Umbilical cord (tissue), 2 donors: ENCODE measurements around the gene RXRB. TPM values are rescaled to one million over a fixed set of nuclear protein-coding genes. Genes with fewer than 3 reads are reported as not detected.
A peak's percentile ranks its signal among the peaks of the same experiment; 100 is the strongest.
"Not testable (repeated sequence)": the region's sequence is repeated elsewhere in the genome, so short reads cannot be mapped to it uniquely, and the experiment has no call there.

Source experiments
- DNase-seq: peaks from one replicate; pipeline ENCODE4 v3.0.0-alpha.2; 2015; ENCODE audit warnings: low spot score
- total RNA-seq: library from RNA; depleted of rRNA; stranded (reverse); fragments of >200 nt; gene quantifications from one replicate; pipeline ENCODE4 v1.2.3, GENCODE V29; 2014; ENCODE audit warnings: low replicate concordance; ENCODE audit not compliant: insufficient read depth

The RXRB gene
- total RNA-seq, 1 donor from 2014 or later = 19.0 TPM

GRCh38 chr6:33163540-33163939 lies 36.9 kb downstream of the RXRB start:
- no peak for DNase-seq

- peak; percentile 68 for DNase-seq
Observed at GRCh38 chr6:33161354-33162331, 38.8 kb downstream of the RXRB start.

GRCh38 chr6:33160728-33161344 lies 39.6 kb downstream of the RXRB start:
- DNase-seq = peak; percentile 76

GRCh38 chr6:33160096-33160495 lies 40.4 kb downstream of the RXRB start:
- DNase-seq = no peak

GRCh38 chr6:33156964-33157363 lies 43.5 kb downstream of the RXRB start:
- no peak for DNase-seq

- DNase-seq = no peak
Observed at GRCh38 chr6:33156561-33156960, 43.9 kb downstream of the RXRB start.

GRCh38 chr6:33154349-33154748 lies 46.1 kb downstream of the RXRB start:
- DNase-seq = no peak

GRCh38 chr6:33151050-33151449 lies 49.4 kb downstream of the RXRB start:
- DNase-seq = no peak

- DNase-seq = not testable (repeated sequence)
Observed at GRCh38 chr6:33150560-33150959, 49.9 kb downstream of the RXRB start.

- peak; percentile 60 for DNase-seq
Observed at GRCh38 chr6:33147807-33148666, 52.4 kb downstream of the RXRB start.

GRCh38 chr6:33144373-33144772 lies 56.1 kb downstream of the RXRB start:
- DNase-seq = peak; percentile 10

Other genes starting within 250 kb of the RXRB start
- gene HLA-DMA, start 247.6 kb downstream of the RXRB start, total RNA-seq = 5.8 TPM
- gene BRD2, start 232.1 kb downstream of the RXRB start, total RNA-seq = 73.7 TPM
- gene HLA-DOA, start 191.1 kb downstream of the RXRB start, total RNA-seq = 0.72 TPM
- 24.8 TPM for gene HLA-DPA1, start 127.0 kb downstream of the RXRB start, total RNA-seq
- gene HLA-DPB1, start 124.7 kb downstream of the RXRB start, total RNA-seq = 1.7 TPM
- 0.72 TPM for gene COL11A2, start 8.2 kb downstream of the RXRB start, total RNA-seq
- gene SLC39A7, start 202 bp upstream of the RXRB start, total RNA-seq = 78.0 TPM
- gene HSD17B8, start 4.0 kb upstream of the RXRB start, total RNA-seq = 9.6 TPM
- gene RING1, start 7.8 kb upstream of the RXRB start, total RNA-seq = 13.7 TPM
- 33.7 TPM for gene VPS52, start 71.2 kb upstream of the RXRB start, total RNA-seq
- gene RPS18, start 71.4 kb upstream of the RXRB start, total RNA-seq = 2,699 TPM
- gene B3GALT4, start 76.5 kb upstream of the RXRB start, total RNA-seq = 7.7 TPM
- 45.0 TPM for gene WDR46, start 88.6 kb upstream of the RXRB start, total RNA-seq
- 10.1 TPM for gene PFDN6, start 88.9 kb upstream of the RXRB start, total RNA-seq
- gene RGL2, start 98.3 kb upstream of the RXRB start, total RNA-seq = 15.4 TPM
- 29.4 TPM for gene TAPBP, start 113.4 kb upstream of the RXRB start, total RNA-seq
- gene ZBTB22, start 117.1 kb upstream of the RXRB start, total RNA-seq = 14.0 TPM
- 14.0 TPM for gene DAXX, start 122.3 kb upstream of the RXRB start, total RNA-seq
- gene KIFC1, start 191.2 kb upstream of the RXRB start, total RNA-seq = 7.5 TPM
- 17.3 TPM for gene PHF1, start 210.3 kb upstream of the RXRB start, total RNA-seq
- 55.4 TPM for gene CUTA, start 217.4 kb upstream of the RXRB start, total RNA-seq
- 7.5 TPM for gene SYNGAP1, start 219.4 kb upstream of the RXRB start, total RNA-seq